ENCODE measurements around the gene CCDC13. TPM values are rescaled to one million over a fixed set of nuclear protein-coding genes. Genes with fewer than 3 reads are reported as not detected.

Gene CCDC13
- total and polyA plus RNA-seq, 2 of the 13 experiments (the other 11 are each of a cell fraction or from before 2014, with no cell fraction given) = 0.22 to 0.51 TPM

DNA sequence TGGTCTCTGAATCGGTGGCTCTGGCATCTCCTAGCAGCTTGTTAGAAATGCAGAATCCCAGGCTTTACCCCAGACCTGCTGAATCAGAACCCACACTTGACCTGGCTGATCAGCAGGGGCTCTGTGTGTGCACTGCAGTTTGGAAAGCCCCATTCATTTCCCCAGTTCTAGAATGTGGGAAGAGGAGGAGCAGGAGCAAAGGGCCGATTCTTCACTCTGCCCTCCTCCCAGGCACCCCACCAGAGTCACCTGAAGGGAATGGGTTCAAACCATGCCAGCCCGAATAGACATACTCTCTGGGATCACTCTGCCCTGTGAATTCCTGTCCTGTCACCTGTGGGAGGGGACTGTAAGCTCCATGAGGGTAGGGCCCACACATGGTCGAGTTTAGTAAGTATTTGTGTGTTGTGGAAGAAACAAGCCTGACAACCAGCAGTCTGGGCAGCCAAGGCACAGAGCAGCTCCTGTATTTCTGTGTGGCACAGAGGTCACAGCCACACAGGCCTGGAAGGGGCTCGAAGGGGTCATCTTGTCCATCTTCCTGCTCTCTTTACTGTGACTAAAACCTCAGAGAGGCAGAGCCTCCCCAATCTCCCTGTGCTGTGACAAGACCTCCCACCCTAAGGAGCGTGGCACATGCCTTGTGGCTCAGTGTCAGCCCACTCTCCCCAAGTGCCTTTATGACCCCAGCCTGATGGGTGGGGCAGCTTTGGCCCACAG is 41.4 kb downstream of the CCDC13 start:
- peak overlapping the region; percentile 33 for H3K9ac ChIP-seq (ENCODE audit: insufficient read depth, low read depth, low read length)
- WGBS (ENCODE audit: low lambda C conversion rate) = 73% methylated on average over 4 of the region's 6 CpGs
- POLR2A ChIA-PET = interaction anchor here (1.1 to 2.7 kb wide), 8 partner anchors 8 to 131 kb away, joined by 4 to 18 read pairs (median 5); partner anchors contain the start of gene NKTR
- no peak for FAIRE-seq
- in situ Hi-C loops (cut with HindIII; ENCODE audit: extremely low pct_ligation_motif_present, low pct_unique_long_range_greater_than_20kb) = no loop called here
- H3K9me3 ChIP-seq (ENCODE audit: low read length) = no peaks in the 10 kb centered on the region
- no peaks in the 10 kb centered on the region for H3K27me3 ChIP-seq (ENCODE audit: control insufficient read depth in 1 of 2, insufficient read depth in 2 of 2, low read length in 2 of 2)
- H3K27ac ChIP-seq (ENCODE audit: extremely low read length, insufficient read depth, low read length) = peak overlapping the region; percentile 97
- H3K36me3 ChIP-seq (replicated peaks in 1 of 2; ENCODE audit: control insufficient read depth in 1 of 2, insufficient read depth in 2 of 2, low read length in 2 of 2) = no peaks in the 10 kb centered on the region
- CTCF ChIA-PET (ENCODE audit: low intra/inter-chr PET ratio, low total read pairs) = interaction anchor here (1.2 kb wide), 1 partner anchor 13 kb away, joined by 5 read pairs; no protein-coding TSS in a partner anchor
- peak overlapping the region; percentile 68 for H3K4me2 ChIP-seq (ENCODE audit: low read depth, low read length)
- H3K79me2 ChIP-seq (ENCODE audit: insufficient read depth, low read length) = no peaks in the 10 kb centered on the region
- H2AFZ ChIP-seq (ENCODE audit: low read length) = no peak overlapping the region
- H4K20me1 ChIP-seq (ENCODE audit: insufficient read depth, low read length) = no peaks in the 10 kb centered on the region
- TSS peak; percentile 73 for BruUV-seq (replicated peaks)
- 0 out of 6 replicates have a peak overlapping the region, but pooled peaks of 1 of the 3 experiments have one; percentile 14 for H3K4me3 ChIP-seq (replicated peaks in 1 of 3; ENCODE audit: insufficient read depth in 1 of 3, low read depth in 2 of 3, low read length in 3 of 3)
- intact Hi-C loops (cut with micrococcal nuclease; ENCODE audit: unreplicated experiment) = loop anchor here (1.0 to 5.0 kb wide), 3 partner anchors 13 to 129 kb away; partner anchors contain the start of genes NKTR and ZBTB47
- peaks cover 64% of the 10 kb centered on the region for H3K4me1 ChIP-seq (ENCODE audit: insufficient read depth, low read length)
- DNase-seq (ENCODE audit: low spot score) = no peak
- ATAC-seq = peak; percentile 1; the same call in 1 of the 3 replicates
- TF ChIP-seq AGO1 (IDR thresholded peaks at IDR 0.05; ENCODE audit: low read depth, low read length, poor library complexity, severe bottlenecking) (no peak), ZNF589 (CRISPR knock-in tag; conservative IDR thresholded peaks at IDR 0.05) (0 out of 2 replicates have a peak, but pooled peaks have one; percentile 23), TCF12 (IDR thresholded peaks at IDR 0.05) (no peak), TCF12 (CRISPR knock-in tag; IDR thresholded peaks at IDR 0.05) (no peak), NFKB2 (CRISPR knock-in tag; IDR thresholded peaks at IDR 0.05; ENCODE audit: borderline replicate concordance) (0 out of 2 replicates have a peak, but pooled peaks have one; percentile 57), ZNF546 (CRISPR knock-in tag; conservative IDR thresholded peaks at IDR 0.05) (0 out of 2 replicates have a peak, but pooled peaks have one; percentile 36), ZNF768 (CRISPR knock-in tag; IDR thresholded peaks at IDR 0.05) (peak; percentile 65; the same call in 1 of the 2 replicates), FLYWCH1 (CRISPR knock-in tag; IDR thresholded peaks at IDR 0.05) (0 out of 2 replicates have a peak, but pooled peaks have one; percentile 17), ZMAT3 (CRISPR knock-in tag; conservative IDR thresholded peaks at IDR 0.05) (0 out of 2 replicates have a peak, but pooled peaks have one; percentile 12), POLR2G (IDR thresholded peaks at IDR 0.05; ENCODE audit: low read depth, low read length) (peak; percentile 30; the same call in 1 of the 2 replicates), GLI4 (CRISPR knock-in tag; IDR thresholded peaks at IDR 0.05; ENCODE audit: borderline replicate concordance) (no peak), MYNN (CRISPR knock-in tag; IDR thresholded peaks at IDR 0.05; ENCODE audit: low read depth) (no peak), ARNTL (CRISPR knock-in tag; IDR thresholded peaks at IDR 0.05) (no peak), ARHGAP35 (CRISPR knock-in tag; IDR thresholded peaks at IDR 0.05; ENCODE audit: borderline replicate concordance) (peak; percentile 25; the same call in 1 of the 2 replicates), EP300 (IDR thresholded peaks at IDR 0.05; ENCODE audit: low read depth in 2 of 2, low read length in 2 of 2) (no peak), EP300 (CRISPR knock-in tag; IDR thresholded peaks at IDR 0.05; ENCODE audit: borderline replicate concordance) (no peak), ZNF326 (CRISPR knock-in tag; IDR thresholded peaks at IDR 0.05; ENCODE audit: borderline replicate concordance) (no peak), ZNF274 (CRISPR knock-in tag; IDR thresholded peaks at IDR 0.05) (0 out of 2 replicates have a peak, but pooled peaks have one; percentile 17)
- TF ChIP-seq, protein P1, sequence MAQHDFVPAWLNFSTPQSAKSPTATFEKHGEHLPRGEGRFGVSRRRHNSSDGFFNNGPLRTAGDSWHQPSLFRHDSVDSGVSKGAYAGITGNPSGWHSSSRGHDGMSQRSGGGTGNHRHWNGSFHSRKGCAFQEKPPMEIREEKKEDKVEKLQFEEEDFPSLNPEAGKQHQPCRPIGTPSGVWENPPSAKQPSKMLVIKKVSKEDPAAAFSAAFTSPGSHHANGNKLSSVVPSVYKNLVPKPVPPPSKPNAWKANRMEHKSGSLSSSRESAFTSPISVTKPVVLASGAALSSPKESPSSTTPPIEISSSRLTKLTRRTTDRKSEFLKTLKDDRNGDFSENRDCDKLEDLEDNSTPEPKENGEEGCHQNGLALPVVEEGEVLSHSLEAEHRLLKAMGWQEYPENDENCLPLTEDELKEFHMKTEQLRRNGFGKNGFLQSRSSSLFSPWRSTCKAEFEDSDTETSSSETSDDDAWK (CRISPR knock-in tag; IDR thresholded peaks at IDR 0.05) = no peak
- TF ChIP-seq, protein P2, sequence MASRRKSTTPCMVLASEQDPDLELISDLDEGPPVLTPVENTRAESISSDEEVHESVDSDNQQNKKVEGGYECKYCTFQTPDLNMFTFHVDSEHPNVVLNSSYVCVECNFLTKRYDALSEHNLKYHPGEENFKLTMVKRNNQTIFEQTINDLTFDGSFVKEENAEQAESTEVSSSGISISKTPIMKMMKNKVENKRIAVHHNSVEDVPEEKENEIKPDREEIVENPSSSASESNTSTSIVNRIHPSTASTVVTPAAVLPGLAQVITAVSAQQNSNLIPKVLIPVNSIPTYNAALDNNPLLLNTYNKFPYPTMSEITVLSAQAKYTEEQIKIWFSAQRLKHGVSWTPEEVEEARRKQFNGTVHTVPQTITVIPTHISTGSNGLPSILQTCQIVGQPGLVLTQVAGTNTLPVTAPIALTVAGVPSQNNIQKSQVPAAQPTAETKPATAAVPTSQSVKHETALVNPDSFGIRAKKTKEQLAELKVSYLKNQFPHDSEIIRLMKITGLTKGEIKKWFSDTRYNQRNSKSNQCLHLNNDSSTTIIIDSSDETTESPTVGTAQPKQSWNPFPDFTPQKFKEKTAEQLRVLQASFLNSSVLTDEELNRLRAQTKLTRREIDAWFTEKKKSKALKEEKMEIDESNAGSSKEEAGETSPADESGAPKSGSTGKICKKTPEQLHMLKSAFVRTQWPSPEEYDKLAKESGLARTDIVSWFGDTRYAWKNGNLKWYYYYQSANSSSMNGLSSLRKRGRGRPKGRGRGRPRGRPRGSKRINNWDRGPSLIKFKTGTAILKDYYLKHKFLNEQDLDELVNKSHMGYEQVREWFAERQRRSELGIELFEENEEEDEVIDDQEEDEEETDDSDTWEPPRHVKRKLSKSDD (CRISPR knock-in tag; IDR thresholded peaks at IDR 0.05; ENCODE audit: low read depth) = no peak

Data from HepG2 (cell line).